DMS114 treated with DMSO at 0.1 percent for 48 hours (cell line): ENCODE results near the gene MATK.
A peak's percentile ranks its signal among the peaks of the same experiment; 100 is the strongest.

Source experiments
- DNase-seq: peaks from one replicate; lab custom pipeline; 2025; ENCODE audit not compliant: unreplicated experiment; lab: John Stamatoyannopoulos, UW

The MATK gene

DNA sequence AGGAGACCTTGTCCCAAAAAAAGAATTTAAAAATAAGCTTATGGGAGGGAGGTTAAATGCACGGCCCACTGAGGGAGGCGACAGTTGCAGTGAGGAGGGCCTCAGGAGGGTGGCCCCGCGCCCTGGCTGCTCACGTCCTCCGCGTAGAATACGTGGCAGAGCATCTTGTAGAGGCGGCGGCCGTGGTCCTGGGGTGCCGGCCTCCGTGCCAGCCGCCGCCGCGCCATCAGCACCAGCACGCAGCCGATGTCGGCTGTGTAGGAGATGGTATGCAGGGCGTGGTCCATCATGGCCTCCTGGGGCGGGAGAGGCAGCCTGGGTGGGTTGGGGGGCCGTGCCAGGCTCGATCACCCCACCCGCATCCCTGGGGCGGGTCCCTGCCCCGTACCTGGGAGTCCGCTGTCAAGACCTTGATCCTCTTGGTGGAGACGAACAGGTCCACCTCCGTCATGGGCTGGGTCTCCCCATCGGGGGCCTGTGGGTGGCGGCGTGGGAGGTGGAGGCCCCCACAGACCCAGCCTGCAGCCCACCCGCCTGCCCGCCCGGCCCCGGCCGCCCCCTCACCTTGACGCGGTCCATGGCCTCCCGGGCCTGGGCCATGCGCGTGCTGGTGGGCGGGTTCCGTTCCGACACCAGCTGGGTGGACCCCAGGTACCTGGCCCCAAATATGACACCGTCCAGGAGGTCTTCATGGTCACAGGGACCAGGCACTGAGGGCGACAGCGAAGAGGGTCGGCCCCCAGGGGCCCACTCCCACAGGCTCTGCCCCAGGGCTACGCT is 32.4 kb downstream of the MATK start:
- DNase-seq: no peak

DNA sequence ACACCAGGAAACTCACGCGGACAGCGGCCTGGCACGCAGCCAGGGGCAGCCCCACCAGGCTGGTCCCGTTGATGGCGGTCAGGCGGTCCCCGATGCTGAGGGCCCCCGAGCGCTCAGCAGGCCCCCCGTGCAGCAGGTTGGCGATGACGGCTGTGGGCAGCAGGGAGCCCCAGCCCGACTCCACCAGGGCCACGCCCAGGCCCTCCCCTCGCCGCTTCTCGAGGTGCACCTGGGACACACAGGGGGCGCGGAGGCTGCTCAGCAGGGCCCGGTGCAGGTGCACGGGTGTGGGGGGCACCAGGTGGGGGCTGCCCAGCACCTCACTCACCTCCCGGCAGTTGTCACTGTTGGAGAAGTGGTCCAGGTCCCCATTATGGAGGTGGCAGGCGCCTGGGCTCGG is 33.7 kb downstream of the MATK start:
- no peak for DNase-seq

GRCh38 chr19:3751236-3751635 is 34.9 kb downstream of the MATK start:
- DNase-seq: no peak

DNA sequence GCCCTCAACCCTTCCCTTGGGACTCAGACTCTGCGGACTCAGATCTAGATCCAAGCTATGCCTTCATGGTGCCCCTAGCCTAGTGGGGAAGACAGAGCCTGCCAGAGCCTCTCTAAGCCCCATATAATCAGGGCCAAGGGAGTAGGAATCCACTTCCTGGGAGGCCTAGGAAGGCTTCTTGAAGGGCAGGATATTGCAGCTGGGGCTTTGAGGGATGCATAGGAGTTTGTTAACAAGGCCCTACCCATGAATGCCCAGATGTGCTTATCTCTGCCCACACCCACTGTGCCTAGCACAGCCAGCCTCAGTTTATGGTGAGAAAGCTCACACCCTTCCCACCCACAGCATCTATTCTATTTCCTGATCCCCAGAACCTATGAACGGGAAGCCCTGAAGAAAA is 36.0 kb downstream of the MATK start:
- DNase-seq: no peak

- no peak for DNase-seq
Measured at GRCh38 chr19:3748965-3749364, 37.2 kb downstream of the MATK start.

GRCh38 chr19:3746371-3747056 is 39.7 kb downstream of the MATK start:
- no peak for DNase-seq

DNA sequence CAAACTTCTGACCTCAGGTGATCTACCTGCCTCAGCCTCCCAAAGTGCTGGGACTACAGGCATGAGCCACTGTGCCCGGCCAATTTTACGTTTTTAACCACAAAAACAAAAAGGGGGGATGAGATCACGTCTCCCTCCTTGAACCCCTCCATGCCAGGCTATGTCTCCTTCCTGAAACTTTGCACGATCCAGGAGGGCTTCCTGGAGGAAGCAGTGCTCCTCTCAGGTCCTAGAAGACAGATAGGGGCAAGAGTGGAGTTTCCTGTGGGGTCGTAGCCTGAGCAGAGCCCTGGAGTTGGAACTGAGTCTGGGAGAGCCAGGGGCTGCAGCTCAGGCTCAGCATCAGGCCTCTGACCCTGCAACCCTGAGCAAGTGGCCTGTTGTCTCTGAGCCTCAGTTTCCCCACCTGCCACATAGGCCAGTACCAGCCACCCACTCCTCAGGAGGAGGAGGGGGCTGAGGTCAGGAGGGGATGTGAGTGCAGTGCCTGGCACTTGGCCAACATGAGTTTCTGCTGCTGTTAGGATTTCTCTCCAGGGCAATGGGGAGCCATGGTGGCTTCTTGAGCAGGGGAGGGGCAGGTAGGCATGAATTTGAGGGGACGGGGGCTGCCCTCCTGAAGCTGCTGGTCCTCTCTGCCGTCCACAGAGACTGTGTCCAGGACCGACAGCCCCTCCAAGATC is 40.7 kb downstream of the MATK start:
- DNase-seq: no peak

- DNase-seq: peak; percentile 32
Measured at GRCh38 chr19:3743486-3743885, 42.7 kb downstream of the MATK start.

- DNase-seq: no peak
Measured at GRCh38 chr19:3740431-3740830, 45.8 kb downstream of the MATK start.

DNA sequence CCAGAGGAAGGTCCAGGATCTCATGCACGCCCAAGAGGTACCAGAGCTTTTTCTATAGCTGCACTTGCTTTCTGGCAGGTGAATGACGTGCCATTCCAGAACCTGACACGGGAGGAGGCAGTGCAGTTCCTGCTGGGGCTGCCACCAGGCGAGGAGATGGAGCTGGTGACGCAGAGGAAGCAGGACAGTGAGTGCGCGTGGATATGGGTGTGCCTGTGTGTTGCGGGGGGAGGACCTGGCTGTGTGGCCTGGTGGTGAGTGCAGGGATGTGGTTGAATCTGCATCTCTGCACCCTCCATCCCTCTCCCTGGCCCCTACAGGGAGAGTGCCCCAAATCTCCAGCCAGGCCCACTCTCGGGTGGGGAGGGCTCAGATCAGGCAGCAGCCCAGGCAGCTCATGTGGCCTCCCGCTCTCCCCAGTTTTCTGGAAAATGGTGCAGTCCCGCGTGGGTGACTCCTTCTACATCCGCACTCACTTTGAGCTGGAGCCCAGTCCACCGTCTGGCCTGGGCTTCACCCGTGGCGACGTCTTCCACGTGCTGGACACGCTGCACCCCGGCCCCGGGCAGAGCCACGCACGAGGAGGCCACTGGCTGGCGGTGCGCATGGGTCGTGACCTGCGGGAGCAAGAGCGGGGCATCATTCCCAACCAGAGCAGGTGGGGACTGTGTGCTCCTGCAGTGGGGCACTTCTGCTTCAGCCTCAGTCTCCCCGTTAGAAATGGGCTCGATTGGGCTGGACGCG is 47.5 kb downstream of the MATK start:
- no peak for DNase-seq

GRCh38 chr19:3737487-3738205 is 48.5 kb downstream of the MATK start:
- no peak for DNase-seq

GRCh38 chr19:3736106-3736724 is 50.0 kb downstream of the MATK start:
- no peak for DNase-seq

DNA sequence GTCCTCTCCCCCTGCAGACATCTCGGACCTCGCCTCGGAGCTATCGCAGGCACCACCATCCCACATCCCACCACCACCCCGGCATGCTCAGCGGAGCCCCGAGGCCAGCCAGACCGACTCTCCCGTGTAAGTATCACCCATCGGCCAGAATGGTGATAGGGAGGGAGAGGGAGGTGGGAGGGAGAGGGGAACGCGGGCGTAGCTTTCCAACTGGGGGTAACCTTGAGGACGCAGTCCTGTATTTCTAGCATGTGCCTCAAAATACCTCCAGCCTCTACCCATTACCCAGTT is 51.9 kb downstream of the MATK start:
- DNase-seq: no peak

- DNase-seq: no peak
Measured at GRCh38 chr19:3733549-3734309, 52.5 kb downstream of the MATK start.

GRCh38 chr19:3732108-3732507 is 54.1 kb downstream of the MATK start:
- no peak for DNase-seq

- no peak for DNase-seq
Measured at GRCh38 chr19:3730457-3730958, 55.7 kb downstream of the MATK start.
